NT2/D1 (cell line): ENCODE data around the gene PRAC1.

Source experiments
- DNase-seq: peaks from one replicate; pipeline ENCODE4 v3.0.0-alpha.2; 2011; ENCODE audit warnings: low read depth, low spot score
- H3K27me3 ChIP-seq: 2 replicates; pipeline ENCODE4 v1.6.0; 2011; ENCODE audit warnings: mild to moderate bottlenecking; ENCODE audit not compliant: insufficient read length, insufficient read depth
- H3K36me3 ChIP-seq: 2 replicates; pipeline ENCODE4 v1.6.1; 2011; ENCODE audit warnings: mild to moderate bottlenecking, low read length, mixed read lengths; ENCODE audit not compliant: insufficient read depth, insufficient read length
- H3K4me1 ChIP-seq: 2 replicates; pipeline ENCODE4 v1.5.1; 2011; ENCODE audit not compliant: insufficient read depth, insufficient read length
- H3K4me3 ChIP-seq: 2 replicates; pipeline ENCODE4 v1.5.1; 2011; ENCODE audit warnings: low read depth; ENCODE audit not compliant: insufficient read length
- H3K9ac ChIP-seq: 2 replicates; pipeline ENCODE4 v1.6.0; 2011; ENCODE audit warnings: low read depth; ENCODE audit not compliant: insufficient read length
- H3K9me3 ChIP-seq: 2 replicates; pipeline ENCODE4 v1.5.1; 2011; ENCODE audit warnings: mild to moderate bottlenecking, low read length; ENCODE audit not compliant: insufficient read depth
- SUZ12 ChIP-seq: IDR thresholded peaks from 2 replicates; pipeline ENCODE4 v1.6.1; 2011; ENCODE audit not compliant: insufficient read length, insufficient read depth; ENCODE audit errors: extremely low read depth
- YY1 ChIP-seq: IDR thresholded peaks from 2 replicates; pipeline ENCODE4 v1.6.1; 2011; ENCODE audit not compliant: insufficient read length, insufficient read depth
- ZNF274 ChIP-seq: IDR thresholded peaks from 2 replicates; pipeline ENCODE4 v1.6.1; 2011; ENCODE audit warnings: mild to moderate bottlenecking, low read depth, low read length

Gene PRAC1

DNA sequence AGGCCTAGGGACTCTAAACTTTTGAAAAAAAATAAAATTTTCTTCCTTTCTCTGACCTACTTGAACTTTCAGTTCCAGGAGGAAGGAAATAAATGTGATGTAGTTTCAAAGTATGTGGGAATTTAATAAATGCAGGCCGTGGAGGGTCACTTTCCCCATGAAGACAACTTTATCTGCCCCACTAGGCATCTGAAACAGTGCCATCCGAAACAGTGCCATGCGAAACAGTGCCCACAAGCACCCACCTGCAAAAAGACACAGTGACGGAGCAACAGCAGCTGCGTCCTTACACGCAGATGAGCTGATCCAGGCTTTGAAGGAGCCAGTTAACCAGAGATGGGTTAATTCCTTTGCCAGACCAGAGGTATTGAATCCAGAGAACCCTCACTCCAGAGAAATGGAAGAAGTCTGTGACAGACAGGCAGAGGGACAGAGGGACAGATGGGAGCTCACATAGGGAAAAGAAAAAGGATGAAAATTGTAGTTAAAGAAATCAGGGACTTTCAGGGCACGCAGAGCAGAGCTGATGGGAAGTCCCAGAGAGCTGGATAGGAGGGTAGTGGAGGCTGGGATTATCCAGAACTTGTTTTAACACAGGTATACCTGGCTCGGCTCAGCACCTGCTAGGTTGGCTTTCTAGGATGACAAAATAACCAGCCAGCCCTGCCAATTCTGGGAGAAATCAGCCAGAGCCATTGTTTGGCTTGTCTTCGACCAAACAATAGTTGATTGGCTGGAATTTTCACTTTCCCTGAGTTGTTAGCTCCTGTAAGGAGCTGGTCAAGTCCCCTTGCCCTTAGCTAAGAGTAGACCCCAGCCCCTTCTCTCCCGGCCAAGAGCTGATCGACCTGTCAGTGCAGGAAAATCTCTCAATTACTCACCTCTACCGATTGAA, 23.3 kb upstream of the PRAC1 start:
- Histone ChIP-seq H3K36me3 (no peaks in the 10 kb centered on the region), H3K9me3 (no peaks in the 10 kb centered on the region), H3K9ac (no peak overlapping the region), H3K4me3 (no peak overlapping the region), H3K4me1 (no peaks in the 10 kb centered on the region), H3K27me3 (peaks cover 100% of the 10 kb centered on the region)
- no peak for TF ChIP-seq ZNF274
- no peak for TF ChIP-seq SUZ12
- TF ChIP-seq YY1 = no peak
- DNase-seq = no peak

DNA sequence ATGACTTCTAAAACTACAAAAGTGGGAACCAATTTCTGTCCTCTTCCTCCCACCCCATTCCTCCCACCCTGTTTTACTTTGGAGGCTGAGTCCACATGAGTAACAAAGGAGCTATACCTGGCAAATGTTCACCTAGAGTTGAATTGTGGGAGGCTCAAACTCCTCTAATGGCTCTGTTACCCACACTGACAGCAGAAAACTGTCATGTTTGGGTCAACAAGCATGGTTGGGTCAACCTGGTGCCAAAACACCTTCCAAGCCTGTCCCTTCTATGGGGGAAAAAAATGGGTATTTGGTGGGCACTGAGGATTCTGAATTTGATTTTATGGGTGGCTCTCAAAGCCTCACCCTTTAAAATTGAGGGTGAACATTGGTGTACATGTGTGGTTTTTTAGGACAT, 18.2 kb upstream of the PRAC1 start:
- no peaks in the 10 kb centered on the region for H3K4me1 ChIP-seq
- no peaks in the 10 kb centered on the region for H3K36me3 ChIP-seq
- H3K27me3 ChIP-seq = peaks cover 100% of the 10 kb centered on the region
- 0 out of 2 replicates have a peak, but pooled peaks cover 4% of the 10 kb centered on the region for H3K9me3 ChIP-seq
- no peak for DNase-seq
- H3K9ac ChIP-seq = no peak overlapping the region
- TF ChIP-seq YY1 = no peak
- TF ChIP-seq SUZ12 = no peak
- no peak for TF ChIP-seq ZNF274
- H3K4me3 ChIP-seq = no peak overlapping the region

DNA sequence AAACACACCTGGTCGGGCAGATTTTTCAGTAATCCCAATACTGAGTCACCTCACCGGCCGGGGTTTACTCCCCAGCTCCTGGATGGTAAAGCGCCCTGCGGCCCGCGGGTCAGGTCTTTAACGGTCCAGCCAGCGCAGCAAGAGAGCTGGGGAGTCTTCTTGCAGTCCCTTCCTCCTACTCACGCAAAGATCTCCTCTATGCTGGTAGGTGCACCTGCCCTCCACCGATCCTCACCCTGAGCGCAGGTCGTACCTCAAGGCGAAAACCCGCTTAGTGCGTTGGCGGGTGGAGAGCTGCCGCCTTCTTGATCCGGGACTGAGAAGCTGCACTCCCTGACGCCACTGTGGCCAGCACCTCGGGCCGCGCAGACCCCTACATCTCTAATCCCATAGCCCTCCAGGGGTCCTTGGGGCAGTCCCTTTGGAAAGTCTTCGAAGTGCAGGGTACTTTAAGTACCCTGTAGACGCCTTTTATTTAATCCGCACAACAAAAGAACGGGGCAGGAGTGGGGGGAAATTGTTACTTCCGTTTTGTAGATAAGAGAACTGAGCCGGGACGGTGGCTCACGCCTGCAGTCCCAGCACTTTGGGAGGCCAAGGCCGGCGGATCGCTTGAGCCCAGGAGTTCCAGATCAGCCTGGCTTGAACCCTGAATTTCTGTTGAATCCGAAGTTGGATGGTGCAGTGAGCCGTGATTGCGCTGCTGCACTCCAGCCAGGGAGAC, 16.6 kb upstream of the PRAC1 start:
- no peak overlapping the region for H3K9ac ChIP-seq
- H3K4me3 ChIP-seq = no peak overlapping the region
- peaks cover 100% of the 10 kb centered on the region for H3K27me3 ChIP-seq
- 0 out of 2 replicates have a peak, but pooled peaks cover 4% of the 10 kb centered on the region for H3K9me3 ChIP-seq
- TF ChIP-seq SUZ12 = no peak
- TF ChIP-seq YY1 = no peak
- no peak for TF ChIP-seq ZNF274
- DNase-seq = no peak
- H3K36me3 ChIP-seq = no peaks in the 10 kb centered on the region
- H3K4me1 ChIP-seq = peaks cover 4% of the 10 kb centered on the region

DNA sequence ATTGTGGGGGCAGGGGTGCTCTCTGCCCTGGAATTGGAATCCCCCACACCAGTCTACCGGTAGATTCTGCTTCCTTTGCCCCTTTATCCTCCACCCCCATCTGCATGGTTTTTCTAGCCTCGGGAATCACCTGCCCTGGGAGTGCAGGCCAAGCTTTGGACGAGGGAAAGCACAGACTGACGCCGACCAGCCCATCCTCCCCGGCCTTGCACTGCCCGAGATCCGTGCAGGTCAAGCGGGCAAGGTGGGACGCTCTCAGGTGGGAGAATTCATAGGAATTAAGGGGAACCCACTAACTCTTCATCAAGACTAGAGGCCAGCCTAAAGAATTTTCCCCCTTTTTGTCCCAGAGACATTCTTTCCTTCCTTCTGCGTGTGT, 16.1 kb upstream of the PRAC1 start:
- Histone ChIP-seq H3K4me3 (no peak overlapping the region), H3K9me3 (0 out of 2 replicates have a peak, but pooled peaks cover 4% of the 10 kb centered on the region), H3K4me1 (peaks cover 5% of the 10 kb centered on the region), H3K36me3 (no peaks in the 10 kb centered on the region), H3K9ac (no peak overlapping the region), H3K27me3 (peaks cover 100% of the 10 kb centered on the region)
- TF ChIP-seq YY1 (no peak), SUZ12 (no peak), ZNF274 (no peak)
- DNase-seq = no peak

DNA sequence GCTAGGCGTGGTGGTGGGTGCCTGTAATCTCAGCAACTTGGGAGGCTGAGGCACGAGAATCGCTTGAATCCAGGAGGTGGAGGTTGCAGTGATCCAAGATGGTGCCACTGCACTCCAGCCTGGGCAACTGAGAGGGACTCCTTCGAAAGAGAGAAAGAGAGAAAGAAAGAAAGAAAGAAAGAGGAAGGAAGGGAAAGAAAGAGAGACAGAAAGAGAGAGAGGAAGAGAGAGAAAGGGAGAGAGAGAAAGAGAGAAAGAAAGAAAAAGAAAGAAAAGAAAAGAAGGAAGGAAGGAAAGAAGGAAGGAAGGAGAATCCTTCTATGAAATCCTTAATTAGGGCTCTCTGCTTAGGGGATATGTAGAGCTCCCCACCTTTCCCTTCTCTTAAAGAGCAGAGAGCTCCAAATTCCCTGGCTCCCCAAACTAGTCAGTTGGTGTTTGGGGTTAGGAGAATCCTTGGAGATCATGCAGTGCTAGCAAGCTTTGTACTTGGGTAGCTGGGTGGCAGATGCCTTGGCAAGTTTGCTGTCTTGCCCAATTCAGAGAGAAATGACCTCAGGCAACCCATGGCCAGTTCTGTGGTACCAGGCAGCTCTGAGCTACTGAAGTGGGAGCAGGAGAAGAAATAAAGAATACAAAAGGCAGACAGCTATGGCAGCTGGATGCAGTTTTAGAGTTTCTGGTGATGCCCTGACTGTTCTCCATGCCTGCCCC, 15.2 kb upstream of the PRAC1 start:
- no peak for DNase-seq
- H3K27me3 ChIP-seq = peaks cover 100% of the 10 kb centered on the region
- H3K4me1 ChIP-seq = peaks cover 8% of the 10 kb centered on the region
- H3K9ac ChIP-seq = no peak overlapping the region
- no peaks in the 10 kb centered on the region for H3K36me3 ChIP-seq
- no peak overlapping the region for H3K4me3 ChIP-seq
- H3K9me3 ChIP-seq = 0 out of 2 replicates have a peak, but pooled peaks cover 4% of the 10 kb centered on the region
- no peak for TF ChIP-seq YY1
- TF ChIP-seq ZNF274 = no peak
- TF ChIP-seq SUZ12 = no peak

DNA sequence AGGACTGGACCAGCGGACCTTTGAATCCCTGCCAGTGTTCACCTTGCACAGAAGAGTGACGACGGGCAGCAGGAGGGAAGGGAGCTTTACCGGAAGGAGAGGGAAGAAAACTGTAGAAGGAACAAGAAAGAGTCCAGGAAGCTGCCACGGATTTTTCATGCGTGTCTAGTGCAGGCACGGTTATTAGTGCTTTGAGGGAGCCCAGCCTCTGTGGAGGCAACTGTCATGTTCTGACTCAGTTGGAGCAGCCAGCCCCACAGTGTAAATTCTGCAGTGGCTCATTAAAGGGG, 12.7 kb upstream of the PRAC1 start:
- no peak for DNase-seq
- Histone ChIP-seq H3K4me3 (no peak overlapping the region), H3K4me1 (peaks cover 8% of the 10 kb centered on the region), H3K27me3 (peaks cover 100% of the 10 kb centered on the region), H3K9me3 (0 out of 2 replicates have a peak, but pooled peaks cover 4% of the 10 kb centered on the region), H3K9ac (no peak overlapping the region), H3K36me3 (no peaks in the 10 kb centered on the region)
- peak; percentile 18 for TF ChIP-seq SUZ12
- TF ChIP-seq ZNF274 = no peak
